HepG2 (cell line): Measurements from ENCODE around the gene FBXO48. TPM values are rescaled to one million over a fixed set of nuclear protein-coding genes. Genes with fewer than 3 reads are reported as not detected.
A peak's percentile ranks its signal among the peaks of the same experiment; 100 is the strongest.

Source experiments
- BRCA1 ChIP-seq: sonication (generic); formaldehyde crosslinking; IDR thresholded peaks from 2 replicates; pipeline ENCODE4 v1.4.0; 2020; ENCODE audit warnings: missing genetic modification reagents
- DR1 ChIP-seq: sonication (generic); formaldehyde crosslinking; IDR thresholded peaks from 2 replicates; pipeline ENCODE4 v1.8.0; 2021; ENCODE audit warnings: mild to moderate bottlenecking, missing genetic modification reagents, inconsistent platforms
- FIP1L1 ChIP-seq: fragments of 200-400 bp; formaldehyde crosslinking; IDR thresholded peaks from 2 replicates; pipeline ENCODE4 v1.6.1; 2018; ENCODE audit warnings: low read depth, mild to moderate bottlenecking, low read length, moderate library complexity, borderline replicate concordance; ENCODE audit not compliant: insufficient read depth
- HDAC1 ChIP-seq: sonication (generic); formaldehyde crosslinking; IDR thresholded peaks from 2 replicates; pipeline ENCODE4 v1.5.1; 2020; ENCODE audit warnings: mild to moderate bottlenecking, missing genetic modification reagents
- HOXA5 ChIP-seq: sonication (generic); formaldehyde crosslinking; IDR thresholded peaks from 2 replicates; pipeline ENCODE4 v1.4.0; 2020; ENCODE audit warnings: missing genetic modification reagents
- KDM4B ChIP-seq: sonication (generic); formaldehyde crosslinking; IDR thresholded peaks from 2 replicates; pipeline ENCODE4 v1.4.0; 2020; ENCODE audit warnings: missing genetic modification reagents
- MAFF ChIP-seq: IDR thresholded peaks from 2 replicates; pipeline ENCODE4 v1.6.1; 2011; ENCODE audit warnings: low read depth, low read length, improper control_type of control experiment
- RBM22 ChIP-seq: fragments of 200-400 bp; formaldehyde crosslinking; optimal IDR thresholded peaks from 2 replicates; pipeline ENCODE3; 2017; ENCODE audit warnings: mild to moderate bottlenecking, low read length, moderate library complexity
- SMARCE1 ChIP-seq: fragments of 450-650 bp; IDR thresholded peaks from 2 replicates; pipeline ENCODE4 v1.6.1; 2017; ENCODE audit warnings: borderline replicate concordance
- SRF ChIP-seq: IDR thresholded peaks from 2 replicates; pipeline ENCODE4 v1.6.1; 2011; ENCODE audit warnings: mild to moderate bottlenecking, low read depth, low read length, moderate library complexity
- STAG1 ChIP-seq: sonication (generic); formaldehyde crosslinking; IDR thresholded peaks from 2 replicates; pipeline ENCODE4 v1.4.0; 2020; ENCODE audit warnings: missing genetic modification reagents
- TCF7L2 ChIP-seq: IDR thresholded peaks from 2 replicates; pipeline ENCODE4 v1.6.1; 2011; ENCODE audit warnings: mild to moderate bottlenecking, low read depth, low read length, moderate library complexity
- THAP11 ChIP-seq: IDR thresholded peaks from 2 replicates; pipeline ENCODE4 v1.6.1; 2016; ENCODE audit warnings: missing biosample characterization, missing genetic modification reagents
- ZFAT ChIP-seq: sonication (generic); formaldehyde crosslinking; conservative IDR thresholded peaks from 2 replicates; pipeline ENCODE4 v1.8.1; 2023; ENCODE audit warnings: missing genetic modification reagents, inconsistent platforms
- ZMYM3 ChIP-seq: sonication (generic); formaldehyde crosslinking; IDR thresholded peaks from 2 replicates; pipeline ENCODE4 v1.5.1; 2020; ENCODE audit warnings: mild to moderate bottlenecking, missing genetic modification reagents
- ZNF121 ChIP-seq: sonication (generic); formaldehyde crosslinking; IDR thresholded peaks from 2 replicates; pipeline ENCODE4 v1.5.0; 2020; ENCODE audit warnings: mild to moderate bottlenecking, missing genetic modification reagents
- ZNF451 ChIP-seq: sonication (generic); formaldehyde crosslinking; IDR thresholded peaks from 2 replicates; pipeline ENCODE4 v1.5.0; 2020; ENCODE audit warnings: mild to moderate bottlenecking, missing genetic modification reagents
- ZNF549 ChIP-seq: sonication (generic); formaldehyde crosslinking; IDR thresholded peaks from 2 replicates; pipeline ENCODE4 v1.5.0; 2020; ENCODE audit warnings: missing genetic modification reagents
- ZNF678 ChIP-seq: sonication (generic); formaldehyde crosslinking; IDR thresholded peaks from 2 replicates; pipeline ENCODE4 v1.4.0; 2020; ENCODE audit warnings: mild to moderate bottlenecking, missing genetic modification reagents
- ZNF839 ChIP-seq: sonication (generic); formaldehyde crosslinking; IDR thresholded peaks from 2 replicates; pipeline ENCODE4 v1.4.0; 2020; ENCODE audit warnings: missing genetic modification reagents, mild to moderate bottlenecking, borderline replicate concordance
- ZNF841 ChIP-seq: sonication (generic); formaldehyde crosslinking; IDR thresholded peaks from 2 replicates; pipeline ENCODE4 v1.8.1; 2023; ENCODE audit warnings: missing genetic modification reagents, borderline replicate concordance
- ZSCAN12 ChIP-seq: sonication (generic); formaldehyde crosslinking; IDR thresholded peaks from 2 replicates; pipeline ENCODE4 v1.9.0; 2021; ENCODE audit warnings: mild to moderate bottlenecking, missing genetic modification reagents
- ZSCAN30 ChIP-seq: sonication (generic); formaldehyde crosslinking; IDR thresholded peaks from 2 replicates; pipeline ENCODE4 v1.5.0; 2020; ENCODE audit warnings: mild to moderate bottlenecking, missing genetic modification reagents
- ZZZ3 ChIP-seq: sonication (generic); formaldehyde crosslinking; IDR thresholded peaks from 2 replicates; pipeline ENCODE4 v1.4.0; 2020; ENCODE audit warnings: missing genetic modification reagents, mild to moderate bottlenecking, borderline replicate concordance
- polyA plus RNA-seq, 8 experiments: library from polyadenylated mRNA; depleted of rRNA in 3 of 8; stranded (reverse) in 7 of 8; unstranded in 1 of 8; fragments of >200 nt; fragmentation: Illumina TruSeq in 4 of 8; extraction: Trizol in 4 of 8; gene quantifications; 2 replicates each; pipeline versions ENCODE4 v1.2.1 to v1.2.3, GENCODE V29; 2011 to 2016; ENCODE audit warnings: low read depth in 4 of 8, missing spikeins in 1 of 8, mixed read lengths in 1 of 8; ENCODE audit not compliant: insufficient read depth in 1 of 8
- total RNA-seq, 5 experiments: library from RNA; depleted of rRNA; stranded (reverse); fragments of >200 nt; fragmentation: Illumina TruSeq; extraction: Trizol; gene quantifications; 2 replicates each; pipeline ENCODE4 v1.2.3, GENCODE V29; 2016; ENCODE audit warnings: low read depth in 1 of 5
- TF ChIP-seq, protein P1 (sequence below): sonication (generic); formaldehyde crosslinking; IDR thresholded peaks from 2 replicates; pipeline ENCODE4 v1.5.1; 2020; ENCODE audit warnings: missing genetic modification reagents, mild to moderate bottlenecking, borderline replicate concordance
- TF ChIP-seq, protein P2 (sequence below): sonication (generic); formaldehyde crosslinking; IDR thresholded peaks from 2 replicates; pipeline ENCODE4 v1.9.0; 2021; ENCODE audit warnings: mild to moderate bottlenecking, missing genetic modification reagents

Gene FBXO48
- total and polyA plus RNA-seq, 2 of the 13 experiments (the other 11 are each of a cell fraction or from before 2014, with no cell fraction given), result 0.42 to 1.1 TPM

DNA sequence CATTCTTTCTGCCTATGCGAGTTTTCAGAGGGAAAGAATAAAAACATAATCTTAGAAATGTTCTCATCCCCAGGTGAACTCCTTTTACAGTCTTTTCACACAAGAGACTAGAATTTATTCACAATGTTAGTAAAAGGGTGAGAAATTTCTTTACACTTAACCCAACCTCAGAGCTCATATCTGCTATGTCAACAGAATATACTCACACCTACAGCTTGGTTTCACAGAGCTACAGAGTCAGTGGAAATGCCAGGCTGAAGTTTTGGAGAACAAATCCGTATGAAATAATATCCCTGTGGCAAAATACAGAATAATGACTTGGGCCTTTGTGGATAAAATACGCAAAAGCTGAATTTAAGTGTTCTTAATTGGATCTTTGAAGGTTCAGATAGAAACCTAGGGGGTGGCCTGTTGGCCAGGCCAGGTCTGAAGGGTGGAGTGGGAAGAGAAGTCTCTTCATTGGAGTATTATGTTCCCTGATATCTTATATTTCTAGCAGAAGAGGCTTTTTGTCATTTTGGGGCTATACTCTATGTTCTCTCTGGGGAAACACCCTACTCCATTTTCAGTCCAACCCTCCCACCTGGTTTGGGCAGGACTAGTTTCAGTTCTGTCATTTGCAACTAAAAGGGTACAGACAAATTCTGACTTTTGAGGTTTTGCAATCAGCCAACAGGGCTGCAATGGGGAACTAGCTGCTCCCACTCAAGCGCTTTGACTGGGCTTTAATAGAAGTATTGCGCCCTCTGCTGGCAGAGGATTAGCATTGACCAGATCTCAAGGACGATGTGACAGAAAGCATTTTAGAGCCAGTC is 25.7 kb downstream of the FBXO48 start (continued):
- TF ChIP-seq ZNF839 (CRISPR knock-in tag) (no peak), ZSCAN30 (CRISPR knock-in tag) (no peak), ZNF678 (CRISPR knock-in tag) (no peak), ZSCAN12 (CRISPR knock-in tag) (no peak), BRCA1 (no peak), HOXA5 (CRISPR knock-in tag) (peak; percentile 32; the same call in 1 of the 2 replicates), DR1 (CRISPR knock-in tag) (no peak), ZMYM3 (CRISPR knock-in tag) (no peak), HDAC1 (CRISPR knock-in tag) (no peak), ZZZ3 (no peak), FIP1L1 (no peak), ZNF549 (no peak), STAG1 (CRISPR knock-in tag) (peak; percentile 82), ZNF841 (no peak), THAP11 (0 out of 2 replicates have a peak, but pooled peaks have one; percentile 27), RBM22 (no peak), SMARCE1 (no peak), ZNF121 (CRISPR knock-in tag) (no peak), KDM4B (CRISPR knock-in tag) (no peak), MAFF (no peak), SRF (no peak), ZNF451 (CRISPR knock-in tag) (no peak), TCF7L2 (no peak), ZFAT (CRISPR knock-in tag) (no peak)
- TF ChIP-seq, protein P1, sequence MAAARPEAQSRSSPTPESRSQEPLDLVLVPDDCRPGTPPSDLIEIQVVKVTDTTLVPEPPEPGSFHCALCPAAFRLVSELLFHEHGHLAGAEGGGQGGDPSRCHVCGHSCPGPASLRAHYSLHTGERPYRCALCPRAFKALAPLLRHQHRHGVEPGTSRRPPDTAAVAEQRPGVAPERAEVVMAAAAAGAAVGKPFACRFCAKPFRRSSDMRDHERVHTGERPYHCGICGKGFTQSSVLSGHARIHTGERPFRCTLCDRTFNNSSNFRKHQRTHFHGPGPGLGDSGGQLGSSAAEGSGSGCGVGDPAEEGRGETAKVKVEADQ (CRISPR knock-in tag), result no peak
- TF ChIP-seq, protein P2, sequence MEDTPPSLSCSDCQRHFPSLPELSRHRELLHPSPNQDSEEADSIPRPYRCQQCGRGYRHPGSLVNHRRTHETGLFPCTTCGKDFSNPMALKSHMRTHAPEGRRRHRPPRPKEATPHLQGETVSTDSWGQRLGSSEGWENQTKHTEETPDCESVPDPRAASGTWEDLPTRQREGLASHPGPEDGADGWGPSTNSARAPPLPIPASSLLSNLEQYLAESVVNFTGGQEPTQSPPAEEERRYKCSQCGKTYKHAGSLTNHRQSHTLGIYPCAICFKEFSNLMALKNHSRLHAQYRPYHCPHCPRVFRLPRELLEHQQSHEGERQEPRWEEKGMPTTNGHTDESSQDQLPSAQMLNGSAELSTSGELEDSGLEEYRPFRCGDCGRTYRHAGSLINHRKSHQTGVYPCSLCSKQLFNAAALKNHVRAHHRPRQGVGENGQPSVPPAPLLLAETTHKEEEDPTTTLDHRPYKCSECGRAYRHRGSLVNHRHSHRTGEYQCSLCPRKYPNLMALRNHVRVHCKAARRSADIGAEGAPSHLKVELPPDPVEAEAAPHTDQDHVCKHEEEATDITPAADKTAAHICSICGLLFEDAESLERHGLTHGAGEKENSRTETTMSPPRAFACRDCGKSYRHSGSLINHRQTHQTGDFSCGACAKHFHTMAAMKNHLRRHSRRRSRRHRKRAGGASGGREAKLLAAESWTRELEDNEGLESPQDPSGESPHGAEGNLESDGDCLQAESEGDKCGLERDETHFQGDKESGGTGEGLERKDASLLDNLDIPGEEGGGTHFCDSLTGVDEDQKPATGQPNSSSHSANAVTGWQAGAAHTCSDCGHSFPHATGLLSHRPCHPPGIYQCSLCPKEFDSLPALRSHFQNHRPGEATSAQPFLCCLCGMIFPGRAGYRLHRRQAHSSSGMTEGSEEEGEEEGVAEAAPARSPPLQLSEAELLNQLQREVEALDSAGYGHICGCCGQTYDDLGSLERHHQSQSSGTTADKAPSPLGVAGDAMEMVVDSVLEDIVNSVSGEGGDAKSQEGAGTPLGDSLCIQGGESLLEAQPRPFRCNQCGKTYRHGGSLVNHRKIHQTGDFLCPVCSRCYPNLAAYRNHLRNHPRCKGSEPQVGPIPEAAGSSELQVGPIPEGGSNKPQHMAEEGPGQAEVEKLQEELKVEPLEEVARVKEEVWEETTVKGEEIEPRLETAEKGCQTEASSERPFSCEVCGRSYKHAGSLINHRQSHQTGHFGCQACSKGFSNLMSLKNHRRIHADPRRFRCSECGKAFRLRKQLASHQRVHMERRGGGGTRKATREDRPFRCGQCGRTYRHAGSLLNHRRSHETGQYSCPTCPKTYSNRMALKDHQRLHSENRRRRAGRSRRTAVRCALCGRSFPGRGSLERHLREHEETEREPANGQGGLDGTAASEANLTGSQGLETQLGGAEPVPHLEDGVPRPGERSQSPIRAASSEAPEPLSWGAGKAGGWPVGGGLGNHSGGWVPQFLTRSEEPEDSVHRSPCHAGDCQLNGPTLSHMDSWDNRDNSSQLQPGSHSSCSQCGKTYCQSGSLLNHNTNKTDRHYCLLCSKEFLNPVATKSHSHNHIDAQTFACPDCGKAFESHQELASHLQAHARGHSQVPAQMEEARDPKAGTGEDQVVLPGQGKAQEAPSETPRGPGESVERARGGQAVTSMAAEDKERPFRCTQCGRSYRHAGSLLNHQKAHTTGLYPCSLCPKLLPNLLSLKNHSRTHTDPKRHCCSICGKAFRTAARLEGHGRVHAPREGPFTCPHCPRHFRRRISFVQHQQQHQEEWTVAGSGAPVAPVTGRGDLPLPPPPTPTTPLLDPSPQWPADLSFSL (CRISPR knock-in tag), result no peak
